Liver (tissue), 9 donors: Measurements from ENCODE around the gene CD6. TPM values are rescaled to one million over a fixed set of nuclear protein-coding genes. Genes with fewer than 3 reads are reported as not detected.

Experiments used
- DNase-seq: peaks from one replicate; pipeline ENCODE4 v3.0.0-alpha.2; 2017; ENCODE audit warnings: low spot score
- H3K27ac ChIP-seq, 2 donors: one replicate each; pipeline ENCODE4 v1.7.0; 2013; ENCODE audit warnings: inconsistent platforms in 2 of 2, low read length in 2 of 2, control low read depth in 1 of 2, low read depth in 1 of 2, mild to moderate bottlenecking in 1 of 2
- H3K27me3 ChIP-seq, 4 donors: one replicate each; pipeline versions ENCODE4 v1.6.1 to v1.7.0; 2013; ENCODE audit warnings: low read length in 3 of 4, inconsistent platforms in 1 of 4, mild to moderate bottlenecking in 1 of 4, moderate library complexity in 1 of 4; ENCODE audit not compliant: control insufficient read depth in 4 of 4, insufficient read depth in 4 of 4
- H3K36me3 ChIP-seq, 4 donors: one replicate each; pipeline versions ENCODE4 v1.6.1 to v1.7.0; 2013; ENCODE audit warnings: low read length in 3 of 4, mild to moderate bottlenecking in 3 of 4, low read depth in 1 of 4, moderate library complexity in 1 of 4; ENCODE audit not compliant: control insufficient read depth in 4 of 4, insufficient read depth in 3 of 4
- H3K4me1 ChIP-seq, 4 donors: one replicate each; pipeline versions ENCODE4 v1.6.1 to v1.7.0; 2013; ENCODE audit warnings: low read length in 3 of 4, mild to moderate bottlenecking in 3 of 4, moderate library complexity in 1 of 4; ENCODE audit not compliant: control insufficient read depth in 4 of 4, insufficient read depth in 4 of 4
- H3K4me3 ChIP-seq, 3 donors: one replicate each; pipeline versions ENCODE4 v1.6.1 to v1.7.0; 2013; ENCODE audit warnings: low read length in 3 of 3, control low read depth in 1 of 3, low read depth in 1 of 3, mild to moderate bottlenecking in 1 of 3
- H3K9ac ChIP-seq, 2 donors: one replicate each; pipeline ENCODE4 v1.7.0; 2013; ENCODE audit warnings: low read length in 2 of 2, mild to moderate bottlenecking in 2 of 2, moderate library complexity in 2 of 2, control low read depth in 1 of 2, low read depth in 1 of 2
- H3K9me3 ChIP-seq, 4 donors: one replicate each; pipeline versions ENCODE4 v1.6.1 to v1.7.0; 2013; ENCODE audit warnings: low read length in 3 of 4; ENCODE audit not compliant: control insufficient read depth in 4 of 4
- EGR1 ChIP-seq, 2 donors: IDR thresholded peaks; 2 replicates each; pipeline ENCODE4 v1.6.1; 2016 to 2018; ENCODE audit warnings: antibody characterized with exemption in 2 of 2, low read depth in 2 of 2
- FOXA1 ChIP-seq: IDR thresholded peaks from 2 replicates; pipeline ENCODE4 v1.6.1; 2016; ENCODE audit warnings: antibody characterized with exemption
- FOXA2 ChIP-seq: IDR thresholded peaks from 2 replicates; pipeline ENCODE4 v1.6.1; 2016; ENCODE audit warnings: antibody characterized with exemption
- GABPA ChIP-seq, 2 donors: IDR thresholded peaks in 1 of 2; conservative IDR thresholded peaks in 1 of 2; 2 replicates each; pipeline ENCODE4 v1.6.1; 2016; ENCODE audit warnings: antibody characterized with exemption in 2 of 2, mild to moderate bottlenecking in 1 of 2, moderate library complexity in 1 of 2
- HNF4A ChIP-seq, 2 donors: conservative IDR thresholded peaks; 2 replicates each; pipeline ENCODE4 v1.6.1; 2016; ENCODE audit warnings: antibody characterized with exemption in 2 of 2, mild to moderate bottlenecking in 2 of 2
- HNF4G ChIP-seq: IDR thresholded peaks from 2 replicates; pipeline ENCODE4 v1.6.1; 2016; ENCODE audit warnings: antibody characterized with exemption
- JUND ChIP-seq, 2 donors: IDR thresholded peaks; 2 replicates each; pipeline ENCODE4 v1.6.1; 2016; ENCODE audit warnings: antibody characterized with exemption in 2 of 2
- NR2F2 ChIP-seq: IDR thresholded peaks from 2 replicates; pipeline ENCODE4 v1.6.1; 2016; ENCODE audit warnings: antibody characterized with exemption
- RAD21 ChIP-seq, 2 donors: IDR thresholded peaks; 2 replicates each; pipeline ENCODE4 v1.6.1; 2016; ENCODE audit warnings: antibody characterized with exemption in 2 of 2, mild to moderate bottlenecking in 2 of 2
- RXRA ChIP-seq, 2 donors: IDR thresholded peaks; 2 replicates each; pipeline ENCODE4 v1.6.1; 2017 to 2018; ENCODE audit warnings: antibody characterized with exemption in 2 of 2, mild to moderate bottlenecking in 1 of 2
- SP1 ChIP-seq: IDR thresholded peaks from 2 replicates; pipeline ENCODE4 v1.6.1; 2018; ENCODE audit warnings: antibody characterized with exemption, mild to moderate bottlenecking
- TAF1 ChIP-seq: conservative IDR thresholded peaks from 2 replicates; pipeline ENCODE4 v1.6.1; 2016; ENCODE audit warnings: antibody characterized with exemption, mild to moderate bottlenecking
- YY1 ChIP-seq: IDR thresholded peaks from 2 replicates; pipeline ENCODE4 v1.6.1; 2016; ENCODE audit warnings: antibody characterized with exemption, mild to moderate bottlenecking
- WGBS: extraction: QIAGEN DNeasy Blood & Tissue Kit; methylation state at CpG from one replicate; pipeline ENCODE4 v1.1.7; 2013; 5-methylcytosine and 5-hydroxymethylcytosine counted together
- polyA plus RNA-seq, 2 donors: library from polyadenylated mRNA; stranded (reverse) in 1 of 2; unstranded in 1 of 2; fragments of 200-250 nt in 1 of 2; fragments of >200 nt in 1 of 2; fragmentation: Nextera tagmentation in 1 of 2; extraction: Ambion mirVana in 1 of 2; gene quantifications; one replicate each; pipeline versions ENCODE4 v1.2.1 to v1.2.3, GENCODE V29; 2013 to 2015
- total RNA-seq, 2 donors: library from RNA; depleted of rRNA; stranded (reverse); fragments of >200 nt; gene quantifications; one replicate each; pipeline ENCODE4 v1.2.3, GENCODE V29; 2014
- TF ChIP-seq, protein P1 (sequence below): IDR thresholded peaks from 2 replicates; pipeline ENCODE4 v1.6.1; 2016; ENCODE audit warnings: antibody characterized with exemption
- TF ChIP-seq, protein P2 (sequence below): IDR thresholded peaks from 2 replicates; pipeline ENCODE4 v1.6.1; 2016; ENCODE audit warnings: antibody characterized with exemption
- TF ChIP-seq, protein P3 (sequence below): IDR thresholded peaks from 2 replicates; pipeline ENCODE4 v1.6.1; 2016; ENCODE audit warnings: antibody characterized with exemption, mild to moderate bottlenecking
- TF ChIP-seq, protein P4 (sequence below): fragments of 150-350 bp; IDR thresholded peaks from 2 replicates; pipeline ENCODE4 v1.5.1; 2017; ENCODE audit warnings: improper control_type of control experiment, low read depth, low read length; ENCODE audit not compliant: missing input control
- TF ChIP-seq, protein P5 (sequence below): IDR thresholded peaks from 2 replicates; pipeline ENCODE4 v1.6.1; 2016; ENCODE audit warnings: antibody characterized with exemption
- donor health status: healthy.
- donor health status: healthy.
- donor health status: healthy.
- donor health status: healthy.
- donor health status: healthy.

CD6 gene, protein sequence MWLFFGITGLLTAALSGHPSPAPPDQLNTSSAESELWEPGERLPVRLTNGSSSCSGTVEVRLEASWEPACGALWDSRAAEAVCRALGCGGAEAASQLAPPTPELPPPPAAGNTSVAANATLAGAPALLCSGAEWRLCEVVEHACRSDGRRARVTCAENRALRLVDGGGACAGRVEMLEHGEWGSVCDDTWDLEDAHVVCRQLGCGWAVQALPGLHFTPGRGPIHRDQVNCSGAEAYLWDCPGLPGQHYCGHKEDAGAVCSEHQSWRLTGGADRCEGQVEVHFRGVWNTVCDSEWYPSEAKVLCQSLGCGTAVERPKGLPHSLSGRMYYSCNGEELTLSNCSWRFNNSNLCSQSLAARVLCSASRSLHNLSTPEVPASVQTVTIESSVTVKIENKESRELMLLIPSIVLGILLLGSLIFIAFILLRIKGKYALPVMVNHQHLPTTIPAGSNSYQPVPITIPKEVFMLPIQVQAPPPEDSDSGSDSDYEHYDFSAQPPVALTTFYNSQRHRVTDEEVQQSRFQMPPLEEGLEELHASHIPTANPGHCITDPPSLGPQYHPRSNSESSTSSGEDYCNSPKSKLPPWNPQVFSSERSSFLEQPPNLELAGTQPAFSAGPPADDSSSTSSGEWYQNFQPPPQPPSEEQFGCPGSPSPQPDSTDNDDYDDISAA
- total RNA-seq = under 1 TPM; 0.42 to 0.59 TPM
- polyA plus RNA-seq = under 1 TPM; 0.31 to 0.48 TPM

DNA sequence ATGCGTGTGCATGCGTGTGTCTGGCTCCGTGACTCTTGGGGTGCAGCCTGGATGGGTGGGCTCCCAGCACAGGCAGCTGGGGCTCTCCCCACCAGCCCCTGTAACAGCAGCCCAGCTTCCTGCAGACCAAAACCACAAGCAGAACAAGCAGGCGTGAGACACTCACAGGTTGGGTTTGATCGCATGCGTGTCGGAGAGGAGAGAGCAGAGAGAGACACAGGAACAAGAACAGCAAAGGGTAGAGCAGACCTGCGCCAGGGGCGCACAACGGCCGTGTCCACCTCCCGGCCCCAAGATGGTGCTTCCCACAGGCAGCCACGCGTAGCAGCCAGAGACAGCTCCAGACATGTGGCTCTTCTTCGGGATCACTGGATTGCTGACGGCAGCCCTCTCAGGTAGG is at the start of gene CD6:
CD6 (plus strand) TSS at position 161 of the 400 bp plus-strand sequence; CDS start at position 347, 186 bp downstream.
- Histone ChIP-seq H3K27ac (no peak within 1 kb of the TSS), H3K9me3 (peaks cover 0 to 6% (median 0%) of the 10 kb centered on the region in 4 donors), H3K36me3 (no peaks in the 10 kb centered on the region), H3K27me3 (no peaks in the 10 kb centered on the region), H3K4me3 (peak within 1 kb of the TSS in 1 of 3 donors; percentile 3), H3K9ac (no peak within 1 kb of the TSS), H3K4me1 (peaks cover 0 to 2% (median 0%) of the 10 kb centered on the region in 4 donors)
- TF ChIP-seq FOXA2 (no peak), HNF4A (conservative IDR thresholded peaks at IDR 0.05) (no peak), FOXA1 (no peak), GABPA (IDR thresholded peaks at IDR 0.05 in 1 of 2, conservative IDR thresholded peaks at IDR 0.05 in 1 of 2) (no peak), YY1 (no peak), JUND (IDR thresholded peaks at IDR 0.05) (no peak), HNF4G (no peak), NR2F2 (no peak), EGR1 (IDR thresholded peaks at IDR 0.05; ENCODE audit: low read depth in 2 of 2) (no peak), RXRA (IDR thresholded peaks at IDR 0.05) (no peak), RAD21 (IDR thresholded peaks at IDR 0.05) (no peak), TAF1 (no peak), SP1 (no peak)
- TF ChIP-seq, protein P1, sequence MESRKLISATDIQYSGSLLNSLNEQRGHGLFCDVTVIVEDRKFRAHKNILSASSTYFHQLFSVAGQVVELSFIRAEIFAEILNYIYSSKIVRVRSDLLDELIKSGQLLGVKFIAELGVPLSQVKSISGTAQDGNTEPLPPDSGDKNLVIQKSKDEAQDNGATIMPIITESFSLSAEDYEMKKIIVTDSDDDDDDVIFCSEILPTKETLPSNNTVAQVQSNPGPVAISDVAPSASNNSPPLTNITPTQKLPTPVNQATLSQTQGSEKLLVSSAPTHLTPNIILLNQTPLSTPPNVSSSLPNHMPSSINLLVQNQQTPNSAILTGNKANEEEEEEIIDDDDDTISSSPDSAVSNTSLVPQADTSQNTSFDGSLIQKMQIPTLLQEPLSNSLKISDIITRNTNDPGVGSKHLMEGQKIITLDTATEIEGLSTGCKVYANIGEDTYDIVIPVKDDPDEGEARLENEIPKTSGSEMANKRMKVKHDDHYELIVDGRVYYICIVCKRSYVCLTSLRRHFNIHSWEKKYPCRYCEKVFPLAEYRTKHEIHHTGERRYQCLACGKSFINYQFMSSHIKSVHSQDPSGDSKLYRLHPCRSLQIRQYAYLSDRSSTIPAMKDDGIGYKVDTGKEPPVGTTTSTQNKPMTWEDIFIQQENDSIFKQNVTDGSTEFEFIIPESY = no peak
- TF ChIP-seq, protein P2, sequence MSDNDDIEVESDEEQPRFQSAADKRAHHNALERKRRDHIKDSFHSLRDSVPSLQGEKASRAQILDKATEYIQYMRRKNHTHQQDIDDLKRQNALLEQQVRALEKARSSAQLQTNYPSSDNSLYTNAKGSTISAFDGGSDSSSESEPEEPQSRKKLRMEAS = no peak
- TF ChIP-seq, protein P3, sequence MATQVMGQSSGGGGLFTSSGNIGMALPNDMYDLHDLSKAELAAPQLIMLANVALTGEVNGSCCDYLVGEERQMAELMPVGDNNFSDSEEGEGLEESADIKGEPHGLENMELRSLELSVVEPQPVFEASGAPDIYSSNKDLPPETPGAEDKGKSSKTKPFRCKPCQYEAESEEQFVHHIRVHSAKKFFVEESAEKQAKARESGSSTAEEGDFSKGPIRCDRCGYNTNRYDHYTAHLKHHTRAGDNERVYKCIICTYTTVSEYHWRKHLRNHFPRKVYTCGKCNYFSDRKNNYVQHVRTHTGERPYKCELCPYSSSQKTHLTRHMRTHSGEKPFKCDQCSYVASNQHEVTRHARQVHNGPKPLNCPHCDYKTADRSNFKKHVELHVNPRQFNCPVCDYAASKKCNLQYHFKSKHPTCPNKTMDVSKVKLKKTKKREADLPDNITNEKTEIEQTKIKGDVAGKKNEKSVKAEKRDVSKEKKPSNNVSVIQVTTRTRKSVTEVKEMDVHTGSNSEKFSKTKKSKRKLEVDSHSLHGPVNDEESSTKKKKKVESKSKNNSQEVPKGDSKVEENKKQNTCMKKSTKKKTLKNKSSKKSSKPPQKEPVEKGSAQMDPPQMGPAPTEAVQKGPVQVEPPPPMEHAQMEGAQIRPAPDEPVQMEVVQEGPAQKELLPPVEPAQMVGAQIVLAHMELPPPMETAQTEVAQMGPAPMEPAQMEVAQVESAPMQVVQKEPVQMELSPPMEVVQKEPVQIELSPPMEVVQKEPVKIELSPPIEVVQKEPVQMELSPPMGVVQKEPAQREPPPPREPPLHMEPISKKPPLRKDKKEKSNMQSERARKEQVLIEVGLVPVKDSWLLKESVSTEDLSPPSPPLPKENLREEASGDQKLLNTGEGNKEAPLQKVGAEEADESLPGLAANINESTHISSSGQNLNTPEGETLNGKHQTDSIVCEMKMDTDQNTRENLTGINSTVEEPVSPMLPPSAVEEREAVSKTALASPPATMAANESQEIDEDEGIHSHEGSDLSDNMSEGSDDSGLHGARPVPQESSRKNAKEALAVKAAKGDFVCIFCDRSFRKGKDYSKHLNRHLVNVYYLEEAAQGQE = no peak
- TF ChIP-seq, protein P4, sequence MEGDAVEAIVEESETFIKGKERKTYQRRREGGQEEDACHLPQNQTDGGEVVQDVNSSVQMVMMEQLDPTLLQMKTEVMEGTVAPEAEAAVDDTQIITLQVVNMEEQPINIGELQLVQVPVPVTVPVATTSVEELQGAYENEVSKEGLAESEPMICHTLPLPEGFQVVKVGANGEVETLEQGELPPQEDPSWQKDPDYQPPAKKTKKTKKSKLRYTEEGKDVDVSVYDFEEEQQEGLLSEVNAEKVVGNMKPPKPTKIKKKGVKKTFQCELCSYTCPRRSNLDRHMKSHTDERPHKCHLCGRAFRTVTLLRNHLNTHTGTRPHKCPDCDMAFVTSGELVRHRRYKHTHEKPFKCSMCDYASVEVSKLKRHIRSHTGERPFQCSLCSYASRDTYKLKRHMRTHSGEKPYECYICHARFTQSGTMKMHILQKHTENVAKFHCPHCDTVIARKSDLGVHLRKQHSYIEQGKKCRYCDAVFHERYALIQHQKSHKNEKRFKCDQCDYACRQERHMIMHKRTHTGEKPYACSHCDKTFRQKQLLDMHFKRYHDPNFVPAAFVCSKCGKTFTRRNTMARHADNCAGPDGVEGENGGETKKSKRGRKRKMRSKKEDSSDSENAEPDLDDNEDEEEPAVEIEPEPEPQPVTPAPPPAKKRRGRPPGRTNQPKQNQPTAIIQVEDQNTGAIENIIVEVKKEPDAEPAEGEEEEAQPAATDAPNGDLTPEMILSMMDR = no peak
- TF ChIP-seq, protein P5, sequence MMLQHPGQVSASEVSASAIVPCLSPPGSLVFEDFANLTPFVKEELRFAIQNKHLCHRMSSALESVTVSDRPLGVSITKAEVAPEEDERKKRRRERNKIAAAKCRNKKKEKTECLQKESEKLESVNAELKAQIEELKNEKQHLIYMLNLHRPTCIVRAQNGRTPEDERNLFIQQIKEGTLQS = no peak
- WGBS = 85% methylated on average over 16 of the region's 16 CpGs
- no peak for DNase-seq
